DOHH2 (cell line): ENCODE results near the gene FOS.

Experiments
- EZH2phosphoT487 ChIP-seq: fragments of 200-600 bp; sonication (generic); IDR thresholded peaks from 2 replicates; pipeline ENCODE4 v1.6.1; 2017; ENCODE audit warnings: borderline replicate concordance, mild to moderate bottlenecking, antibody characterized with exemption, low read length, moderate library complexity, mixed read lengths
- TF ChIP-seq, protein P1 (sequence below): fragments of 200-600 bp; sonication (generic); IDR thresholded peaks from one replicate; pipeline ENCODE4 v1.5.1; 2014; ENCODE audit warnings: antibody characterized with exemption, mild to moderate bottlenecking, low read depth, low read length; ENCODE audit not compliant: poor library complexity, severe bottlenecking

GRCh38 chr14:75319021-75319420 is 40.4 kb downstream of the FOS start:
- TF ChIP-seq, protein P1, sequence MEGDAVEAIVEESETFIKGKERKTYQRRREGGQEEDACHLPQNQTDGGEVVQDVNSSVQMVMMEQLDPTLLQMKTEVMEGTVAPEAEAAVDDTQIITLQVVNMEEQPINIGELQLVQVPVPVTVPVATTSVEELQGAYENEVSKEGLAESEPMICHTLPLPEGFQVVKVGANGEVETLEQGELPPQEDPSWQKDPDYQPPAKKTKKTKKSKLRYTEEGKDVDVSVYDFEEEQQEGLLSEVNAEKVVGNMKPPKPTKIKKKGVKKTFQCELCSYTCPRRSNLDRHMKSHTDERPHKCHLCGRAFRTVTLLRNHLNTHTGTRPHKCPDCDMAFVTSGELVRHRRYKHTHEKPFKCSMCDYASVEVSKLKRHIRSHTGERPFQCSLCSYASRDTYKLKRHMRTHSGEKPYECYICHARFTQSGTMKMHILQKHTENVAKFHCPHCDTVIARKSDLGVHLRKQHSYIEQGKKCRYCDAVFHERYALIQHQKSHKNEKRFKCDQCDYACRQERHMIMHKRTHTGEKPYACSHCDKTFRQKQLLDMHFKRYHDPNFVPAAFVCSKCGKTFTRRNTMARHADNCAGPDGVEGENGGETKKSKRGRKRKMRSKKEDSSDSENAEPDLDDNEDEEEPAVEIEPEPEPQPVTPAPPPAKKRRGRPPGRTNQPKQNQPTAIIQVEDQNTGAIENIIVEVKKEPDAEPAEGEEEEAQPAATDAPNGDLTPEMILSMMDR = no peak
- TF ChIP-seq EZH2phosphoT487 = no peak
